ENCODE data around the gene DIP2B.
"Not testable (repeated sequence)": the region's sequence is repeated elsewhere in the genome, so short reads cannot be mapped to it uniquely, and the experiment has no call there.

DNA sequence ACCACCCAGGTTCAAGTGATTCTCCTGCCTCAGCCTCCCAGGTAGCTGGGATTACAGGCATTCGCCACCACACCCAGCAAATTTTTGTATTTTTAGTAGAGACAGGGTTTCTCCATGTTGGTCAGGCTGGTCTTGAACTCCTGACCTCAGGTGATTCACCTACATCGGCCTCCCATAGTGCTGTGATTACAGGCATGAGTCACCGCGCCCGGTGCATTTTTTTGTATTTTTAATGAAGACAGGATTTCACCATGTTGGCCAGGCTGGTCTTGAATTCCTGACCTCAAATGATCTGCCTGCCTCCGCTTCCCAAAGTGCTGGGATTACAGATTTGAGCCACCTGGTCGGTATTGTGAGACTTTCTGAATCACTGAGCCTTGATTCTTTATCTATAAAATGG is 52.0 kb downstream of the DIP2B start:
- TF ChIP-seq, protein P1, sequence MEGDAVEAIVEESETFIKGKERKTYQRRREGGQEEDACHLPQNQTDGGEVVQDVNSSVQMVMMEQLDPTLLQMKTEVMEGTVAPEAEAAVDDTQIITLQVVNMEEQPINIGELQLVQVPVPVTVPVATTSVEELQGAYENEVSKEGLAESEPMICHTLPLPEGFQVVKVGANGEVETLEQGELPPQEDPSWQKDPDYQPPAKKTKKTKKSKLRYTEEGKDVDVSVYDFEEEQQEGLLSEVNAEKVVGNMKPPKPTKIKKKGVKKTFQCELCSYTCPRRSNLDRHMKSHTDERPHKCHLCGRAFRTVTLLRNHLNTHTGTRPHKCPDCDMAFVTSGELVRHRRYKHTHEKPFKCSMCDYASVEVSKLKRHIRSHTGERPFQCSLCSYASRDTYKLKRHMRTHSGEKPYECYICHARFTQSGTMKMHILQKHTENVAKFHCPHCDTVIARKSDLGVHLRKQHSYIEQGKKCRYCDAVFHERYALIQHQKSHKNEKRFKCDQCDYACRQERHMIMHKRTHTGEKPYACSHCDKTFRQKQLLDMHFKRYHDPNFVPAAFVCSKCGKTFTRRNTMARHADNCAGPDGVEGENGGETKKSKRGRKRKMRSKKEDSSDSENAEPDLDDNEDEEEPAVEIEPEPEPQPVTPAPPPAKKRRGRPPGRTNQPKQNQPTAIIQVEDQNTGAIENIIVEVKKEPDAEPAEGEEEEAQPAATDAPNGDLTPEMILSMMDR (IDR thresholded peaks at IDR 0.05): not testable (repeated sequence)
- TF ChIP-seq POLR2A (IDR thresholded peaks at IDR 0.05): not testable (repeated sequence)
